Stimulated activated CD4-positive, alpha-beta T cell treated with anti-CD3 and anti-CD28 coated beads, Interleukin-15, amount 100 ng/mL, for 24 hours (primary cell): ENCODE results near the gene DDI1.

ENCODE experiments used
- DNase-seq: peaks from one replicate; pipeline ENCODE4 v3.0.0-alpha.2; 2020

Gene DDI1

DNA sequence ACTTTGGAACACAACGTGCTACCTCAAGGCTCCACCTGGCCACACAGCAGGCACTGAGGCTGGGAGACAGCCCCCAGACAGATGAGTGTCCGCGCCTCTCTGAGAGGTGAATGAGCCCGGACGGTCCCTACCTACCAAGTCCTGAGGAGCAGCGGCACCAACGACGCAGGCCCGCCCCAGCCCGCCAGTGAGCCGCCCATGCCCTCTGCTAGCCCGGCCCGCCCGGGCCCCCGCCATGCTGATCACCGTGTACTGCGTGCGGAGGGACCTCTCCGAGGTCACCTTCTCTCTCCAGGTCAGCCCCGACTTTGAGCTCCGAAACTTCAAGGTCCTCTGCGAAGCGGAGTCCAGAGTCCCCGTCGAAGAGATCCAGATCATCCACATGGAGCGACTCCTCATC, at the start of gene DDI1:
DDI1 (plus strand) TSS at position 53 of the 400 bp plus-strand sequence; CDS start at position 236, 183 bp downstream.
- no peak for DNase-seq

DNA sequence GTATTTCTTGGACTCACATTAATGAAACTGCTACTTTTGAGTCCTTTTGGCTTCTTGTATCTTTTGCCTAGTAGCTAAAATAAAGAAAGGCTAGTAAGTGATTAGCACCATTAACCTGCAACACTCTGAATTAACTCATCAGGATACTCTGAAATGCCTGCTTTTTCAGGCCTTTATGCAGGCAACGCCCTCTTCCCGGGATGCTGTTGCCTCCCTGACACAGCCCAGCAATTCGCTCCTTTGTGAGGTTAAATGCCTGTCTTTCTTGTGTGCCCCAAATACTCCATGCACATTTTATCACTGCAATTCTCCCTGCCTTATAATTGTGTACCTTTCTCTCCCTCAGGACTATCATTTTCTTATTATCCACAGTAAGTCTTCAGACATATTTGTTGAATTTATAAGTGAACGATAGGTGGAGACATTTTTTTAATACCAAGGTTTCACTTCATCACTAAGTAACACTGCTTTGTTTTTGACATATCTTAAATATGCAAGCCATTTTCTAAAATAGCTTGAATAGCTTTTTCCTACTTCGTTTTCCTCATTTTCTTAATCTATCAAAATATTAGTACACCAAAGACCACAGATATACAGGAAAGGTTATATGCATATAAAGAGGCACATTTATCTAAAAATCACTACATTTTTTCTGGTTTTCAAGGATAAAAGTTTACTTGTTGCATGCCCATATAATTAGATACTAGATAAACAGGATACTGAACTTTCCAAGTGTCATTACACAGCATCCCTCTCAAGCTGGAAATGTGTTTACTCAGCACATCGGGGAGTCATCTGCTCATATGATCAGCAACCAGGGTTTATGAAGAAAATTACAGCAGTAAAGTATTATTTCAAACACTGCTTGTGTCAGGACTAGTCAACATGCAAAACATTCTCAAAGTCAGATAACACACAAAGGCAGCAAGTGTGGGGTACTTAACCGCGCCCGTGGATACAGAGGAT, 48.5 kb upstream of the DDI1 start:
- DNase-seq: no peak

- DNase-seq: no peak
Observed at GRCh38 chr11:103988595-103988969, 47.9 kb upstream of the DDI1 start.

GRCh38 chr11:103993507-103993906, 42.9 kb upstream of the DDI1 start:
- no peak for DNase-seq

- no peak for DNase-seq
Observed at GRCh38 chr11:103994094-103994493, 42.3 kb upstream of the DDI1 start.

DNA sequence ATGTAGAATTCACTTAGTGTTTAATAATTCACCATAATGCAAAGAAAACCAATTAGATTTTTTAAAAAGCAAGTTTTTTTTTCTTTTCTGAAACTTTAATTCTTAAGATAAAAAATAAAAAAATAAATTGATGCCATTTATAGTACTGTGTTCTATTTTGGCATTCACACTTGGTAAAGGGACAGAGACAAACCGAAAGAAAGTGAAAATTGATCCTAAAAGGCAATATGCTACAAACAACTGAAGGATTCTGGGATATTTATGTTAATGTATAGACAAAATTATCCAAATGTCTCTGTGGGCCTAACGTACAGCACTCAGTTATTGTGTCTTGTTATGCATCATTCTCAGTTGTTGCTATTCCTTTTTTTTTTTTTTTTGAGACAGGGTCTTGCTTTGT, 41.9 kb upstream of the DDI1 start:
- DNase-seq: no peak

DNA sequence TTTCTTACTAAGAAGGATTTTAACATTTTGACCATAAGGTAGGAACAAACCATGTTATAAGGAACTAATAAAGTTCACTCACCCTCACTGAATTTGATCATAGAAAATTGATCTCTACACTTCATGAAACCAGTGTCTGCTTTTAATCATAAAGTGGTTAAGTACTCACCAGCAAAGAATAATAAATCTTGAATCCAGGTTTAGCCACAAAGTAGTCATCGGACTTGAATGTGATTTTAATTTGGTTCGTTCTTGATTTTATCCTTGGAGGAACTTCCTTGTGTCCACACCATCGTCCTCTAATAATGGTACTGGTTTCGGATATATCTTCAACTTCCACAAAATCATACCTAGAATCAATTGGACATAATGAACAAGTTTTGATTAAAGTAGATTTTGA, 40.5 kb upstream of the DDI1 start:
- DNase-seq: no peak

GRCh38 chr11:103997082-103997481, 39.4 kb upstream of the DDI1 start:
- DNase-seq: no peak

GRCh38 chr11:103998826-103999508, 37.5 kb upstream of the DDI1 start:
- no peak for DNase-seq

- DNase-seq: no peak
Observed at GRCh38 chr11:104000798-104001197, 35.6 kb upstream of the DDI1 start.

DNA sequence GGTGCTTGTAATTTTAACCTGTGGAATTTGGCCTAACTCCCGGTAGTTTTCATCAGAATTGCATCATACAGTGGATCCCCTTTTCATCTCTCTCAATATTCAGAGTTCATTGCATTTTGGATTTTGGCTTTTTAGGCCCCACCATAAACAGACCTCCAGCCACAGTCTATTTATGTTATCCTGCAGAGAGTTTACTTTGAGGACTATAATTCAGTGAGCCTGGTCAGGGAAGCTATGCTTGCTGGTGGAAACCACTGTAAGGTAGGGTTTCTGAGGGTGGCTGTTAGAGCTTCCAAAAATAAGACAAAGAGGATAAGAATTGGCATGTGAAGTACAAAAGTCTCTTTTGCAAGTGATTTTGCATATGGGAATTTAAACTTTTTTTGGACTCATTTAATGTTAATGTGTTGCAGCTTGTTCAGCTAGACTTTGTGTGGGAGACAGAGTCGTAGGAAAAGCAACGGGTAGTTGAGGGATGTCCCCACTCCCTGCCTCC, 34.8 kb upstream of the DDI1 start:
- no peak for DNase-seq

DNA sequence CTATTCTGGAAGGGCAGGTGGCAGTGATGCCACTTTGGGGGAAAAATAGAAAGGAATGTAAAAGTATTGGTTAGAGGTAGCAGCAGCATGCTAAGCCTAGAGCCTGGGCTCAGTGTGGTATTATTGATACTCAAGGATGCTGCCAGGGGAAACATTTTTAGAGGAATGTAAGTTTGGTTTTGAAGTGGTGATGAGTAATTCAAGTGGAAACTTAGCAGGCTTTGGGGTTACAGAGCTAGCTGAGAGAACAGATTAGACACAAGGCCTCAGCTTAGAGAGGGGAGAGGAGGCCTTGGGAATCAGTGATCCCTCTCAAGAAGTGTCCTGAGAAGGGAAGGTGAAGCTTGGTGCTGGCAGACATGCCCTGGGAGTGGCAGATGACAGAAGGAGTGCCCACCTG, 32.9 kb upstream of the DDI1 start:
- no peak for DNase-seq

DNA sequence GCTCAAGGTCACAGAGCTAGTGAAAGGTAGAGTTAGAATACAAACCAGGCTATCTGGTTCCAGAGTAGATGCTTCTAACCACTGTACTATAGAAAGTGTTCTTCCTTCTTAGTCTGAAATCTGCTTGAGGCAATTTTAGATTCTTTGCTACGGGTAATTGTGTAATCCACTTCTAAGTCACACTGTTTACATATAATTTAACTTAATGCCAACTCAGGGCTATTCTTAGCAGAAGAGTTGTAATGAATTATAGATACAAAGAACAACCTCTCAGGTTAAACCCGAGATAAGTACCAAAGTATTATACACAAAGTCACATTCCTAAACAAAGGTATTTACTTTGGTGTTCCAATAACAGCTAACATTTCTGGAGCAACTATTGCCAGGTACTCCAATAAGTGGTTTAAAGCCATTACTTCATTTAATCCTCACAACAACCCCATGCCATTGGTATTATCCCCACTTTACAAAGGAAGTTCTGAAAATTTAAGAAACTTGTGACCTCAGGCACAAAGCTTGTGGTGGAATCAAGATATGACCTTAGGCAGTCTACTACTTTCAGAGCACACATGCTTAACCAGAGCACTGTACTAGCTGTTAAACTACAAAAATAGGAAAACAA, 31.1 kb upstream of the DDI1 start:
- no peak for DNase-seq

GRCh38 chr11:104009744-104010143, 26.7 kb upstream of the DDI1 start:
- no peak for DNase-seq

- no peak for DNase-seq
Observed at GRCh38 chr11:104011044-104011443, 25.4 kb upstream of the DDI1 start.

- DNase-seq: no peak
Observed at GRCh38 chr11:104015649-104016415, 20.6 kb upstream of the DDI1 start.

DNA sequence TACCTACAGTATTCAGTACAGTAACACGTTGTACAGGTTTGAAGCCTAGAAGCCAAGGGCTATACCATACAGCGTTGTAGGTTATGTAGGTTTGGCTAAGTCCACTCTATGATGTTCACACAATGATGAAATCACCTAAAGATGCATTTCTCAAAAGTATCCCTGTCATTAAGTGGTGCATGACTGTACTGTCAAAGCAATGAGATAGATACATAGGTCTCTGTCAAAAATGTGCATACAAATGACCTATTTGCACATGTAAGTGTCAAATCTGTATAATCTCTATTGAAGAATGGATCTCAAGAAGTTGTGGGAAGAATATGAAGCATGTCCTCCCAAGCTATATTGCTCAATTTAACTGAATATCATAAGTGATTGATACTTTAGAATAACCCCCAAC, 11.9 kb upstream of the DDI1 start:
- no peak for DNase-seq

- no peak for DNase-seq
Observed at GRCh38 chr11:104028476-104029263, 7.8 kb upstream of the DDI1 start.

DNA sequence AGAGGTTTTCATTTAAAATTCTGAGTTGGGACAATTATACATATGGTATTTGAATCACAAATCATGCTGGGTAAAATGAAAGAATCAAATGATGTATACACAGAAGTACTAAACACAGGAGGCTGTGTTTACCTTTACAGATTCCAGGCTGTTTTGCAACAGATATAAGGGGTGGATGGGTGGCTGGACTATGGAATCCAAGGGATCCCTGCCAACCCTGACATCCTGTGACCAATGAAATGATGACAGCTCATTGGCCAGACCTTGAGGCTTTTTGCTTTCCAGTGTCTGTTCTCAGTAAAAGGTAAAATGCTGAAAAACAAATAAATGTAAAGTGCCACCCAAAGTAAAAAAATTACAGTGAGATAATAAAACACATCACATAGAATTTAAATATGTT, 3.3 kb upstream of the DDI1 start:
- DNase-seq: no peak

DNA sequence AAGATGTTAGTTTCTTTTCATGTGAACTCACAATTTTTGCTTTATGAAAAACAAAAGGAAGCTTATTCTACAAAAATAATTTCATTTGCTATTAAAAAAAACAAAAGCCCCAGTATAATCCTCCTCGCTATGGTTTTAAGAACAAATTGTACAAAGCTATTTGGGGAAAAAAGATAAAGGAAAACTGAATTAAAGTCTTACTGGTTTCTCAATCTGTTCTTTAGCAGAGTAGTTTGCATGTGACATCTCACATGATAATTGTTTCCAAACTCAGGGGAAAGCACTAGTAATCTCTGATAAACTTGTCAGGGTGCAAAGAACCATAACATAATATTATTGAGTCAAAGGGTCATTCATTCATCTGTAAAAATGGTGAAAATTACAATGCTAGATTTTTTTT, 2.9 kb upstream of the DDI1 start:
- no peak for DNase-seq

GRCh38 chr11:104036995-104037394, 555 bp downstream of the DDI1 start:
- no peak for DNase-seq

GRCh38 chr11:104041792-104042191, 5.4 kb downstream of the DDI1 start:
- DNase-seq: no peak
